Liver (tissue), 9 donors: ENCODE results near the gene PBX4. TPM values are rescaled to one million over a fixed set of nuclear protein-coding genes. Genes with fewer than 3 reads are reported as not detected.

Experiments used
- DNase-seq: peaks from one replicate; pipeline ENCODE4 v3.0.0-alpha.2; 2017; ENCODE audit warnings: low spot score
- H3K27ac ChIP-seq, 2 donors: one replicate each; pipeline ENCODE4 v1.7.0; 2013; ENCODE audit warnings: inconsistent platforms in 2 of 2, low read length in 2 of 2, control low read depth in 1 of 2, low read depth in 1 of 2, mild to moderate bottlenecking in 1 of 2
- H3K27me3 ChIP-seq, 4 donors: one replicate each; pipeline versions ENCODE4 v1.6.1 to v1.7.0; 2013; ENCODE audit warnings: low read length in 3 of 4, inconsistent platforms in 1 of 4, mild to moderate bottlenecking in 1 of 4, moderate library complexity in 1 of 4; ENCODE audit not compliant: control insufficient read depth in 4 of 4, insufficient read depth in 4 of 4
- H3K36me3 ChIP-seq, 4 donors: one replicate each; pipeline versions ENCODE4 v1.6.1 to v1.7.0; 2013; ENCODE audit warnings: low read length in 3 of 4, mild to moderate bottlenecking in 3 of 4, low read depth in 1 of 4, moderate library complexity in 1 of 4; ENCODE audit not compliant: control insufficient read depth in 4 of 4, insufficient read depth in 3 of 4
- H3K4me1 ChIP-seq, 4 donors: one replicate each; pipeline versions ENCODE4 v1.6.1 to v1.7.0; 2013; ENCODE audit warnings: low read length in 3 of 4, mild to moderate bottlenecking in 3 of 4, moderate library complexity in 1 of 4; ENCODE audit not compliant: control insufficient read depth in 4 of 4, insufficient read depth in 4 of 4
- H3K4me3 ChIP-seq, 3 donors: one replicate each; pipeline versions ENCODE4 v1.6.1 to v1.7.0; 2013; ENCODE audit warnings: low read length in 3 of 3, control low read depth in 1 of 3, low read depth in 1 of 3, mild to moderate bottlenecking in 1 of 3
- H3K9ac ChIP-seq, 2 donors: one replicate each; pipeline ENCODE4 v1.7.0; 2013; ENCODE audit warnings: low read length in 2 of 2, mild to moderate bottlenecking in 2 of 2, moderate library complexity in 2 of 2, control low read depth in 1 of 2, low read depth in 1 of 2
- H3K9me3 ChIP-seq, 4 donors: one replicate each; pipeline versions ENCODE4 v1.6.1 to v1.7.0; 2013; ENCODE audit warnings: low read length in 3 of 4; ENCODE audit not compliant: control insufficient read depth in 4 of 4
- EGR1 ChIP-seq, 2 donors: IDR thresholded peaks; 2 replicates each; pipeline ENCODE4 v1.6.1; 2016 to 2018; ENCODE audit warnings: antibody characterized with exemption in 2 of 2, low read depth in 2 of 2
- FOXA1 ChIP-seq: IDR thresholded peaks from 2 replicates; pipeline ENCODE4 v1.6.1; 2016; ENCODE audit warnings: antibody characterized with exemption
- FOXA2 ChIP-seq: IDR thresholded peaks from 2 replicates; pipeline ENCODE4 v1.6.1; 2016; ENCODE audit warnings: antibody characterized with exemption
- GABPA ChIP-seq, 2 donors: IDR thresholded peaks in 1 of 2; conservative IDR thresholded peaks in 1 of 2; 2 replicates each; pipeline ENCODE4 v1.6.1; 2016; ENCODE audit warnings: antibody characterized with exemption in 2 of 2, mild to moderate bottlenecking in 1 of 2, moderate library complexity in 1 of 2
- HNF4A ChIP-seq, 2 donors: conservative IDR thresholded peaks; 2 replicates each; pipeline ENCODE4 v1.6.1; 2016; ENCODE audit warnings: antibody characterized with exemption in 2 of 2, mild to moderate bottlenecking in 2 of 2
- HNF4G ChIP-seq: IDR thresholded peaks from 2 replicates; pipeline ENCODE4 v1.6.1; 2016; ENCODE audit warnings: antibody characterized with exemption
- JUND ChIP-seq, 2 donors: IDR thresholded peaks; 2 replicates each; pipeline ENCODE4 v1.6.1; 2016; ENCODE audit warnings: antibody characterized with exemption in 2 of 2
- NR2F2 ChIP-seq: IDR thresholded peaks from 2 replicates; pipeline ENCODE4 v1.6.1; 2016; ENCODE audit warnings: antibody characterized with exemption
- RAD21 ChIP-seq, 2 donors: IDR thresholded peaks; 2 replicates each; pipeline ENCODE4 v1.6.1; 2016; ENCODE audit warnings: antibody characterized with exemption in 2 of 2, mild to moderate bottlenecking in 2 of 2
- RXRA ChIP-seq, 2 donors: IDR thresholded peaks; 2 replicates each; pipeline ENCODE4 v1.6.1; 2017 to 2018; ENCODE audit warnings: antibody characterized with exemption in 2 of 2, mild to moderate bottlenecking in 1 of 2
- SP1 ChIP-seq: IDR thresholded peaks from 2 replicates; pipeline ENCODE4 v1.6.1; 2018; ENCODE audit warnings: antibody characterized with exemption, mild to moderate bottlenecking
- TAF1 ChIP-seq: conservative IDR thresholded peaks from 2 replicates; pipeline ENCODE4 v1.6.1; 2016; ENCODE audit warnings: antibody characterized with exemption, mild to moderate bottlenecking
- YY1 ChIP-seq: IDR thresholded peaks from 2 replicates; pipeline ENCODE4 v1.6.1; 2016; ENCODE audit warnings: antibody characterized with exemption, mild to moderate bottlenecking
- WGBS: extraction: QIAGEN DNeasy Blood & Tissue Kit; methylation state at CpG from one replicate; pipeline ENCODE4 v1.1.7; 2013; 5-methylcytosine and 5-hydroxymethylcytosine counted together
- polyA plus RNA-seq, 2 donors: library from polyadenylated mRNA; stranded (reverse) in 1 of 2; unstranded in 1 of 2; fragments of 200-250 nt in 1 of 2; fragments of >200 nt in 1 of 2; fragmentation: Nextera tagmentation in 1 of 2; extraction: Ambion mirVana in 1 of 2; gene quantifications; one replicate each; pipeline versions ENCODE4 v1.2.1 to v1.2.3, GENCODE V29; 2013 to 2015
- total RNA-seq, 2 donors: library from RNA; depleted of rRNA; stranded (reverse); fragments of >200 nt; gene quantifications; one replicate each; pipeline ENCODE4 v1.2.3, GENCODE V29; 2014
- TF ChIP-seq, protein P1 (sequence below): IDR thresholded peaks from 2 replicates; pipeline ENCODE4 v1.6.1; 2016; ENCODE audit warnings: antibody characterized with exemption
- TF ChIP-seq, protein P2 (sequence below): IDR thresholded peaks from 2 replicates; pipeline ENCODE4 v1.6.1; 2016; ENCODE audit warnings: antibody characterized with exemption
- TF ChIP-seq, protein P3 (sequence below): IDR thresholded peaks from 2 replicates; pipeline ENCODE4 v1.6.1; 2016; ENCODE audit warnings: antibody characterized with exemption
- TF ChIP-seq, protein P4 (sequence below): fragments of 150-350 bp; IDR thresholded peaks from 2 replicates; pipeline ENCODE4 v1.5.1; 2017; ENCODE audit warnings: improper control_type of control experiment, low read depth, low read length; ENCODE audit not compliant: missing input control
- TF ChIP-seq, protein P5 (sequence below): IDR thresholded peaks from 2 replicates; pipeline ENCODE4 v1.6.1; 2016; ENCODE audit warnings: antibody characterized with exemption, mild to moderate bottlenecking
- donor health status: healthy.
- donor health status: healthy.
- donor health status: healthy.
- donor health status: healthy.
- donor health status: healthy.

Gene PBX4
- total and polyA plus RNA-seq, 4 donors: 0.19 to 0.59 (median 0.21) TPM; not detected in 1

DNA sequence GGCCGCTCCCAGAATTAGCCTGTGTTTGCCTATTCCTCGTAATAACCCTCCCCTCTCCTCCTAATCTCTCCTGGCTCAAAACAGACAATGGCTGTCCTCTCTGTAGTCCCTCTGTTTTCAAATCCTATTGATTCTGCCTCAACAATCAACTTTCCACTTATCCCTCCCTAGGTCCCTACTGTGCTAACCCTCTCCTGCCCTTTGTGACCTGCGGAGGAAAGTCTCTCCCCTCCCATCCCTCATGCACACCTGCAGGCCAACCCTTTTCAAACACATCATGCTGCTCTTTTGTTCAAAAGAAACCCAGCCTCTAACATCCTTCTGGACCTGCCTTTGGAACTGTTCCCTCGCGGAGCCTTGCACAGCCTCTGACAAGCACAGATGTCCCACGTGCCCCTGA is 43.1 kb downstream of the PBX4 start:
- no peak overlapping the region for H3K4me3 ChIP-seq
- no peaks in the 10 kb centered on the region for H3K4me1 ChIP-seq
- TF ChIP-seq RXRA (IDR thresholded peaks at IDR 0.05) (no peak), JUND (IDR thresholded peaks at IDR 0.05) (no peak), SP1 (no peak), YY1 (no peak), HNF4G (no peak), FOXA1 (no peak), TAF1 (no peak), HNF4A (conservative IDR thresholded peaks at IDR 0.05) (no peak), FOXA2 (no peak)
- TF ChIP-seq, protein P1, sequence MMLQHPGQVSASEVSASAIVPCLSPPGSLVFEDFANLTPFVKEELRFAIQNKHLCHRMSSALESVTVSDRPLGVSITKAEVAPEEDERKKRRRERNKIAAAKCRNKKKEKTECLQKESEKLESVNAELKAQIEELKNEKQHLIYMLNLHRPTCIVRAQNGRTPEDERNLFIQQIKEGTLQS: no peak
- no peaks in the 10 kb centered on the region for H3K27me3 ChIP-seq
- H3K27ac ChIP-seq: no peak overlapping the region
- no peak for DNase-seq
- 61% methylated on average over 6 of the region's 6 CpGs for WGBS
- H3K9me3 ChIP-seq: no peaks in the 10 kb centered on the region
- H3K36me3 ChIP-seq: no peaks in the 10 kb centered on the region
- H3K9ac ChIP-seq: no peak overlapping the region

DNA sequence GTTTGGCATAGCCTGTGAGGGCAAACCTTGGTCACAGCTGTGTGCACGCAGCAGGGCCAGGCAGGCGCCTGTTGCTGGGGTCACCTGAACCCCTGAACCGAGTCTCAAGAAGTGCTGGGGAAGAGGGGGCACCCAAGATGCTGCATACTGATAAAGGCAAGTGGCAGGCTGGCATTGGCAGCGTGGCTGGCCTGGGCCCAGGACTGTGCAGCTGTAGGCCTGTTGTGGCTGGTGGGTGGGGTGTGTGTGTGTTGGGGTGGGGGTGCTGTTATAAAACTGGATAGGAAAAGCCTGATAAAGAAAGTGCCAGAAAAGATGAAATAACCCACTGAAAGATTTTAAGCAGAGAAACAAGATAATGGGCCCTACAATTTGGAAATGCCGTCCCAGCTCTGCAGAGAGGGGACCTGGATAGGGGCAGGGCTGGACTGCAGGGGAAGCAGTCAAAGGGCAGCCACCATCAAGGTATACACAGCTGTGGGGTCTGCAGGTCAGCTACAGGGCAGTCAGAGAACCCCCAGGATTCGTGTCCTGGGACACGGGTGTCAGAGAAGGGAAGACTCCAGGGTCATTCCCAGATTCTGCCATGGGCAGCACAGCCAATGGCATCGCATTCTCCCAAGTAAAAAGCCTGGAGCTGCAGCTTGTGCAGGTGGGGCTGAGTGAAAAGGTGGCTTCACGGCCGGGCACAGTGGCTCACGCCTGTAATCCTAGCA is 47.3 kb downstream of the PBX4 start:
- Histone ChIP-seq H3K9ac (no peak overlapping the region), H3K4me3 (no peak overlapping the region), H3K27me3 (no peaks in the 10 kb centered on the region), H3K27ac (no peak overlapping the region), H3K9me3 (peaks cover 0 to 1% (median 0%) of the 10 kb centered on the region in 4 donors), H3K36me3 (no peaks in the 10 kb centered on the region), H3K4me1 (no peaks in the 10 kb centered on the region)
- TF ChIP-seq, protein P2, sequence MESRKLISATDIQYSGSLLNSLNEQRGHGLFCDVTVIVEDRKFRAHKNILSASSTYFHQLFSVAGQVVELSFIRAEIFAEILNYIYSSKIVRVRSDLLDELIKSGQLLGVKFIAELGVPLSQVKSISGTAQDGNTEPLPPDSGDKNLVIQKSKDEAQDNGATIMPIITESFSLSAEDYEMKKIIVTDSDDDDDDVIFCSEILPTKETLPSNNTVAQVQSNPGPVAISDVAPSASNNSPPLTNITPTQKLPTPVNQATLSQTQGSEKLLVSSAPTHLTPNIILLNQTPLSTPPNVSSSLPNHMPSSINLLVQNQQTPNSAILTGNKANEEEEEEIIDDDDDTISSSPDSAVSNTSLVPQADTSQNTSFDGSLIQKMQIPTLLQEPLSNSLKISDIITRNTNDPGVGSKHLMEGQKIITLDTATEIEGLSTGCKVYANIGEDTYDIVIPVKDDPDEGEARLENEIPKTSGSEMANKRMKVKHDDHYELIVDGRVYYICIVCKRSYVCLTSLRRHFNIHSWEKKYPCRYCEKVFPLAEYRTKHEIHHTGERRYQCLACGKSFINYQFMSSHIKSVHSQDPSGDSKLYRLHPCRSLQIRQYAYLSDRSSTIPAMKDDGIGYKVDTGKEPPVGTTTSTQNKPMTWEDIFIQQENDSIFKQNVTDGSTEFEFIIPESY: no peak
- TF ChIP-seq, protein P1: no peak
- TF ChIP-seq FOXA2 (no peak), RAD21 (IDR thresholded peaks at IDR 0.05) (no peak), SP1 (no peak), FOXA1 (no peak), TAF1 (no peak), HNF4G (no peak), GABPA (IDR thresholded peaks at IDR 0.05 in 1 of 2, conservative IDR thresholded peaks at IDR 0.05 in 1 of 2) (no peak), JUND (IDR thresholded peaks at IDR 0.05) (no peak), HNF4A (conservative IDR thresholded peaks at IDR 0.05) (no peak), RXRA (IDR thresholded peaks at IDR 0.05) (no peak), EGR1 (IDR thresholded peaks at IDR 0.05; ENCODE audit: low read depth in 2 of 2) (no peak), NR2F2 (no peak), YY1 (no peak)
- TF ChIP-seq, protein P3, sequence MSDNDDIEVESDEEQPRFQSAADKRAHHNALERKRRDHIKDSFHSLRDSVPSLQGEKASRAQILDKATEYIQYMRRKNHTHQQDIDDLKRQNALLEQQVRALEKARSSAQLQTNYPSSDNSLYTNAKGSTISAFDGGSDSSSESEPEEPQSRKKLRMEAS: no peak
- TF ChIP-seq, protein P4, sequence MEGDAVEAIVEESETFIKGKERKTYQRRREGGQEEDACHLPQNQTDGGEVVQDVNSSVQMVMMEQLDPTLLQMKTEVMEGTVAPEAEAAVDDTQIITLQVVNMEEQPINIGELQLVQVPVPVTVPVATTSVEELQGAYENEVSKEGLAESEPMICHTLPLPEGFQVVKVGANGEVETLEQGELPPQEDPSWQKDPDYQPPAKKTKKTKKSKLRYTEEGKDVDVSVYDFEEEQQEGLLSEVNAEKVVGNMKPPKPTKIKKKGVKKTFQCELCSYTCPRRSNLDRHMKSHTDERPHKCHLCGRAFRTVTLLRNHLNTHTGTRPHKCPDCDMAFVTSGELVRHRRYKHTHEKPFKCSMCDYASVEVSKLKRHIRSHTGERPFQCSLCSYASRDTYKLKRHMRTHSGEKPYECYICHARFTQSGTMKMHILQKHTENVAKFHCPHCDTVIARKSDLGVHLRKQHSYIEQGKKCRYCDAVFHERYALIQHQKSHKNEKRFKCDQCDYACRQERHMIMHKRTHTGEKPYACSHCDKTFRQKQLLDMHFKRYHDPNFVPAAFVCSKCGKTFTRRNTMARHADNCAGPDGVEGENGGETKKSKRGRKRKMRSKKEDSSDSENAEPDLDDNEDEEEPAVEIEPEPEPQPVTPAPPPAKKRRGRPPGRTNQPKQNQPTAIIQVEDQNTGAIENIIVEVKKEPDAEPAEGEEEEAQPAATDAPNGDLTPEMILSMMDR: no peak
- TF ChIP-seq, protein P5, sequence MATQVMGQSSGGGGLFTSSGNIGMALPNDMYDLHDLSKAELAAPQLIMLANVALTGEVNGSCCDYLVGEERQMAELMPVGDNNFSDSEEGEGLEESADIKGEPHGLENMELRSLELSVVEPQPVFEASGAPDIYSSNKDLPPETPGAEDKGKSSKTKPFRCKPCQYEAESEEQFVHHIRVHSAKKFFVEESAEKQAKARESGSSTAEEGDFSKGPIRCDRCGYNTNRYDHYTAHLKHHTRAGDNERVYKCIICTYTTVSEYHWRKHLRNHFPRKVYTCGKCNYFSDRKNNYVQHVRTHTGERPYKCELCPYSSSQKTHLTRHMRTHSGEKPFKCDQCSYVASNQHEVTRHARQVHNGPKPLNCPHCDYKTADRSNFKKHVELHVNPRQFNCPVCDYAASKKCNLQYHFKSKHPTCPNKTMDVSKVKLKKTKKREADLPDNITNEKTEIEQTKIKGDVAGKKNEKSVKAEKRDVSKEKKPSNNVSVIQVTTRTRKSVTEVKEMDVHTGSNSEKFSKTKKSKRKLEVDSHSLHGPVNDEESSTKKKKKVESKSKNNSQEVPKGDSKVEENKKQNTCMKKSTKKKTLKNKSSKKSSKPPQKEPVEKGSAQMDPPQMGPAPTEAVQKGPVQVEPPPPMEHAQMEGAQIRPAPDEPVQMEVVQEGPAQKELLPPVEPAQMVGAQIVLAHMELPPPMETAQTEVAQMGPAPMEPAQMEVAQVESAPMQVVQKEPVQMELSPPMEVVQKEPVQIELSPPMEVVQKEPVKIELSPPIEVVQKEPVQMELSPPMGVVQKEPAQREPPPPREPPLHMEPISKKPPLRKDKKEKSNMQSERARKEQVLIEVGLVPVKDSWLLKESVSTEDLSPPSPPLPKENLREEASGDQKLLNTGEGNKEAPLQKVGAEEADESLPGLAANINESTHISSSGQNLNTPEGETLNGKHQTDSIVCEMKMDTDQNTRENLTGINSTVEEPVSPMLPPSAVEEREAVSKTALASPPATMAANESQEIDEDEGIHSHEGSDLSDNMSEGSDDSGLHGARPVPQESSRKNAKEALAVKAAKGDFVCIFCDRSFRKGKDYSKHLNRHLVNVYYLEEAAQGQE: no peak
- no peak for DNase-seq
- WGBS: 87% methylated on average over 11 of the region's 11 CpGs
